GM12878 (cell line): Measurements from ENCODE around the gene SLA2. TPM values are rescaled to one million over a fixed set of nuclear protein-coding genes. Genes with fewer than 3 reads are reported as not detected.

Experiments
- ATAC-seq: fragments of 200-7000 bp; cut with Tn5 transposase; 3 replicates; pipeline ENCODE4 v1.9.1; 2020; ENCODE audit warnings: mild to moderate bottlenecking, moderate library complexity
- BruUV-seq: library from RNA; stranded (reverse); fragments of 400-500 nt; replicated peaks from 2 replicates; lab custom pipeline; 2021; lab: Mats Ljungman, UMichigan
- CTCF ChIA-PET: fragments of 300-600 bp; sonication (Branson Sonifier 250); formaldehyde crosslinking; extraction: SDS; loops from one replicate; lab custom pipeline; 2021; ENCODE audit warnings: inconsistent platforms; lab: Yijun Ruan, JAX
- POLR2A ChIA-PET: fragments of 350-600 bp; formaldehyde crosslinking; extraction: SDS; loops from one replicate; lab custom pipeline; 2021; ENCODE audit warnings: inconsistent platforms; lab: Charles Lee
- RAD21 ChIA-PET: fragments of 300-600 bp; sonication (Branson Sonifier 250); formaldehyde crosslinking; loops from one replicate; lab custom pipeline; 2023; ENCODE audit warnings: antibody characterized with exemption; ENCODE audit not compliant: unreplicated experiment; lab: Charles Lee
- SMC1A ChIA-PET: fragments of 300-600 bp; sonication (Branson Sonifier 250); formaldehyde crosslinking; loops from one replicate; lab custom pipeline; 2023; ENCODE audit not compliant: unreplicated experiment, uncharacterized antibody; lab: Charles Lee
- DNase-seq: peaks from one replicate; pipeline ENCODE4 v3.0.0-alpha.2; 2011; ENCODE audit warnings: low read depth, low spot score
- FAIRE-seq: peaks from 3 replicates; lab custom pipeline; 2011; peaks lifted over from hg19 to GRCh38; lab: Jason Lieb, UNC
- H2AFZ ChIP-seq: 2 replicates; pipeline ENCODE4 v1.6.0; 2011; ENCODE audit warnings: low read depth, low read length, control low read depth; ENCODE audit not compliant: control insufficient read depth
- H3K27ac ChIP-seq: 2 replicates; pipeline ENCODE4 v1.5.1; 2011; ENCODE audit warnings: control low read depth; ENCODE audit not compliant: control insufficient read depth, insufficient read depth
- H3K27me3 ChIP-seq, 2 experiments: replicated peaks in 1 of 2; 2 replicates each; pipeline versions ENCODE4 v1.6.0 to v1.6.1; 2011; ENCODE audit warnings: low read length in 1 of 2; ENCODE audit not compliant: control insufficient read depth in 2 of 2, insufficient read depth in 2 of 2
- H3K36me3 ChIP-seq, 2 experiments: 2 replicates each; pipeline ENCODE4 v1.5.1; 2011; ENCODE audit warnings: low read length in 1 of 2; ENCODE audit not compliant: control insufficient read depth in 2 of 2, insufficient read depth in 2 of 2
- H3K4me1 ChIP-seq: 2 replicates; pipeline ENCODE4 v1.6.1; 2011; ENCODE audit warnings: mild to moderate bottlenecking, low read length, moderate library complexity, mixed read lengths; ENCODE audit not compliant: control insufficient read depth, insufficient read depth
- H3K4me2 ChIP-seq: 2 replicates; pipeline ENCODE4 v1.6.0; 2011; ENCODE audit warnings: control low read depth; ENCODE audit not compliant: control insufficient read depth, insufficient read depth
- H3K4me3 ChIP-seq: fragments of 200-600 bp; sonication (generic); 2 replicates; pipeline ENCODE4 v1.5.1; 2016
- H3K79me2 ChIP-seq: 2 replicates; pipeline ENCODE4 v1.6.0; 2011; ENCODE audit warnings: low read length; ENCODE audit not compliant: control insufficient read depth, insufficient read depth
- H3K9ac ChIP-seq: 2 replicates; pipeline ENCODE4 v1.8.0; 2011; ENCODE audit warnings: low read length, control low read depth, mixed read lengths; ENCODE audit not compliant: control insufficient read depth, insufficient read depth
- H3K9me3 ChIP-seq: replicated peaks from 3 replicates; pipeline ENCODE4 v1.5.1; 2011; ENCODE audit warnings: mild to moderate bottlenecking, low read length; ENCODE audit not compliant: control insufficient read depth, insufficient read depth
- H4K20me1 ChIP-seq: 2 replicates; pipeline ENCODE4 v1.6.0; 2011; ENCODE audit not compliant: control insufficient read depth, insufficient read depth
- ATF7 ChIP-seq: fragments of 450-650 bp; IDR thresholded peaks from 2 replicates; pipeline ENCODE4 v1.6.1; 2016; ENCODE audit warnings: low read depth, mild to moderate bottlenecking
- CREM ChIP-seq: IDR thresholded peaks from 2 replicates; pipeline ENCODE4 v1.6.1; 2014; ENCODE audit warnings: antibody characterized with exemption, low read depth
- CUX1 ChIP-seq: IDR thresholded peaks from 2 replicates; pipeline ENCODE4 v1.6.1; 2012; ENCODE audit warnings: improper control_type of control experiment, low read depth, low read length; ENCODE audit not compliant: insufficient replicate concordance
- FOS ChIP-seq: IDR thresholded peaks from 3 replicates; pipeline ENCODE4 v1.6.1; 2011; ENCODE audit warnings: borderline replicate concordance; ENCODE audit not compliant: insufficient read length; ENCODE audit errors: extremely low read depth
- GABPA ChIP-seq: IDR thresholded peaks from 2 replicates; pipeline ENCODE4 v1.6.1; 2014; ENCODE audit warnings: antibody characterized with exemption, low read depth, mild to moderate bottlenecking, inconsistent platforms
- ZNF207 ChIP-seq: fragments of 450-650 bp; IDR thresholded peaks from 2 replicates; pipeline ENCODE4 v1.6.1; 2014; ENCODE audit warnings: antibody characterized with exemption, mild to moderate bottlenecking, borderline replicate concordance
- WGBS: methylation state at CpG from one replicate; pipeline ENCODE4 v1.1.6; 2016; ENCODE audit warnings: low lambda C conversion rate; ENCODE audit not compliant: insufficient replicate concordance, insufficient coverage; ENCODE audit errors: missing lambda C conversion rate; 5-methylcytosine and 5-hydroxymethylcytosine counted together
- in situ Hi-C: fragments of 300-500 bp; cut with MboI; formaldehyde crosslinking; loops from 9 replicates; pipeline ENCODE4 v1.14.3; 2018; ENCODE audit warnings: mixed read lengths
- intact Hi-C: fragments of 100-400 bp; cut with micrococcal nuclease; formaldehyde crosslinking; loops from one replicate; pipeline ENCODE4 v1.14.2; 2022; ENCODE audit not compliant: unreplicated experiment
- polyA plus RNA-seq, 11 experiments: library from polyadenylated mRNA; depleted of rRNA in 4 of 11; unstranded in 6 of 11; stranded (reverse) in 5 of 11; fragments of >200 nt; fragmentation: Nextera tagmentation in 4 of 11; fragmentation: Illumina TruSeq in 1 of 11; extraction: Ambion mirVana in 4 of 11; extraction: Trizol in 1 of 11; gene quantifications; 1 replicate in 1 of 11; 2 replicates in 10 of 11; pipeline versions ENCODE4 v1.2.1 to v1.2.3, GENCODE V29; 2011 to 2016; ENCODE audit warnings: inconsistent platforms in 2 of 11, missing spikeins in 2 of 11, low read depth in 1 of 11
- total RNA-seq, 4 experiments: library from RNA; depleted of rRNA in 3 of 4; stranded (reverse); fragments of >200 nt in 3 of 4; fragmentation: Illumina TruSeq in 1 of 4; extraction: Trizol in 1 of 4; gene quantifications; 2 replicates each; pipeline versions ENCODE4 v1.2.1 to v1.2.3, GENCODE V29; 2013 to 2021

Gene SLA2
- total and polyA plus RNA-seq, 10 of the 15 experiments (the other 5 are each of a cell fraction or from before 2014, with no cell fraction given) = 0.29 to 3.3 (median 1.4) TPM

DNA sequence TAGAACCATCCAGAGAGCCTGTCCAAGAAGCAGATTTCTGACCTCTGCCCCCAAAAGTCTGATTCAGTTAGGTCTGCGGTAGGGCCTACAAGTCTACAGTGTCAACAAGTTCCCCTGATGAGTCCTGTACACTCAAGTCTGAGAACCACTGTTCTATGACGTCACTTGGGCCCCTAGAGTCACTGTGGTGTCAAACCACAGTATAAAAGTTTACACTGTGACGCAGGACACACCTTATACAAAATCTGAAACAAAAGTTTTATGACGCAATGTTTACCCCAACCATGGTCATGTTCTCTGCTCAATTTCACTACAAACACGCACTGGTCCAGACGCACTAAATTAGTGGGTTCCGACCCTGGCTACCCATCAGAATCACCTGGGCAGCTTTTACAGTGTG is 17.9 kb downstream of the SLA2 start:
- in situ Hi-C loops = no loop called here
- ATAC-seq (no peak), FAIRE-seq (no peak), DNase-seq (no peak)
- H2AFZ ChIP-seq = no peak overlapping the region
- peaks cover 12% of the 10 kb centered on the region for H3K4me1 ChIP-seq
- intact Hi-C loops = no loop called here
- no peak overlapping the region for H3K9ac ChIP-seq
- ChIA-PET SMC1A (interaction anchor here (1.0 kb wide), 1 partner anchor 71 kb away, joined by 3 read pairs; no protein-coding TSS in a partner anchor), RAD21 (interaction anchor here (1.7 kb wide), 1 partner anchor 13 kb away, joined by 4 read pairs; no protein-coding TSS in a partner anchor), CTCF (interaction anchor here (1.6 kb wide), 1 partner anchor 23 kb away, joined by 3 read pairs; no protein-coding TSS in a partner anchor), POLR2A (no interaction called here)
- H3K4me3 ChIP-seq = no peak overlapping the region
- no peaks in the 10 kb centered on the region for H3K27me3 ChIP-seq
- no TSS peak for BruUV-seq
- TF ChIP-seq ZNF207 (no peak), GABPA (no peak), CREM (0 out of 2 replicates have a peak, but pooled peaks have one; percentile 21), ATF7 (0 out of 2 replicates have a peak, but pooled peaks have one; percentile 28), CUX1 (no peak), FOS (no peak)
- no peaks in the 10 kb centered on the region for H3K36me3 ChIP-seq
- WGBS = 79% methylated on average over 7 of the region's 7 CpGs
- H3K4me2 ChIP-seq = no peak overlapping the region
- no peaks in the 10 kb centered on the region for H4K20me1 ChIP-seq
- H3K9me3 ChIP-seq = no peaks in the 10 kb centered on the region
- H3K79me2 ChIP-seq = no peaks in the 10 kb centered on the region
- H3K27ac ChIP-seq = no peak overlapping the region
